Stimulated activated CD4-positive, alpha-beta T cell treated with anti-CD3 and anti-CD28 coated beads, TNF-alpha, amount 100 ng/mL, for 1 hour (primary cell): Measurements from ENCODE around the gene RNASE2.
A peak's percentile ranks its signal among the peaks of the same experiment; 100 is the strongest.
"Not testable (repeated sequence)": the region's sequence is repeated elsewhere in the genome, so short reads cannot be mapped to it uniquely, and the experiment has no call there.

ENCODE experiments used
- DNase-seq, 3 donors: peaks; one replicate each; pipeline ENCODE4 v3.0.0-alpha.2; 2020; ENCODE audit warnings: low read depth in 3 of 3, low spot score in 1 of 3

RNASE2 gene

DNA sequence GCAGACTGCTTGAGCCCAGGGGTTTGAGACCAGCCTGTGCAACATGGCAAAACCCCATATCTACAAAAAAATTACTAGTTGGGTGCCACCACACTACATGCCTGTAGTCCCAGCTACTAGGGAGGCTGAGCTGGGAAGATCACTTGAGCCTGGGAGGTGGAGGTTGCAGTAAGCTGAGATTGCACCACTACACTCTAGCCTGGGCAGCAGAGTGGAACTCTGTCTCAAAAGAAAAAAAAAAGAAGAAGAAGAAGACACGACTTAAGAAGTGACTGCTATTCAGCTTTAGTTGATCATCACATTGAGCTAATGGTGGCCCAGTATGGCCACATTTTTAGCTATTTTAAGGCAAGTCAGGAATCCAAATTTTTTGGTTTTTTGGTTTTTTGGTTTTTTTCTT is 25.6 kb downstream of the RNASE2 start:
- no peak for DNase-seq

DNA sequence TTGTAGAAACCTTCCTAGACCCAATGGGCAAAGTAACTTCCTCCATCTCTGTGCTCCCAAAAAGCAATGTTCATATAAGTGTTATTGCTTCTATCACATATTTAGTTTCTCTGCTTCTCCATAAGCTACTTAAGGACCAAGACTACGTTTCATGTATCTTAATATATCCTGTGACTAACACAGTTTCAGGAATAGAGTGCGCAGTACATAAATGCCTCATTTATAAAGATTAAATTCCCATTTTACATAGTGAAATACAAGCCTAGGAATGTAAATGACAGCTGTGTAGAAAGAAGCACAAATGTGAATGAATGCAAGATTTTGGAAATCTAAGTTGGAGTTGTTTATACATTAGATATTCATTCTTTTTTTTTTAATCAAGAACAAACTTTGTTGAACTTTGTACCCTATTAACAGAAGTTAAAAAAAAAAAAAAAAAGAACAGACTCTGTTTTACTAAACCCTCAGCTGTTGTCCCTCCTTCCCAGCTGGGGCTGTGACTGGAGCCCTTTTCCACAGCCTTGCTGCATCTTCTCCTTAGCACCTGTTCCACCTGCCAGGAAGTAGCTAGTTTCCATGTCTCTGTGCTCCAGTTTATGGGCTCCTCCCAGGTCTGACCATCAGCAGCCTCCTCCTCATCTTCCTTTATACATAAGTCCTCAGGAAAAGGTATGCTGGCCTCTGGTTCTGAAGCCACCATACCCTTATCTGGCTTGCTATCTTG is 27.5 kb downstream of the RNASE2 start:
- no peak for DNase-seq

DNA sequence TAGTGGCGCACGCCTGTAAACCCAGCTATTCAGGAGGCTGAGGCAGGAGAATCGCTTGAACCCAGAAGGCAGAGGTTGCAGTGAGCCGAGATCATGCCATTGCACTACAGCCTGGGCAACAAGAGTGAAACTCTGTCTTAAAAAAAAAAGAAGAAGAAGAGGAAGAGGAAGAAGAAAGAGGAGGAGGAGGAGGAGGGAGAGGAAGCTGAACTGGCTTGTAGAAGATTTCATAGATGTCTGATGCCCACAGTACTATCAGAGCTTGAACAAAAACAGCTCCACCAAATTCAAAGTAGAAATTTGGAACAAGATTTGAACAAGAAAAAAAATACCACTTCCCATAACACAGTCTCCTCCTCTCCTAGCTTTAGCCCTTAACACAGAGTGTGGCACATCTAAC is 30.4 kb downstream of the RNASE2 start:
- DNase-seq, result not testable (repeated sequence)

DNA sequence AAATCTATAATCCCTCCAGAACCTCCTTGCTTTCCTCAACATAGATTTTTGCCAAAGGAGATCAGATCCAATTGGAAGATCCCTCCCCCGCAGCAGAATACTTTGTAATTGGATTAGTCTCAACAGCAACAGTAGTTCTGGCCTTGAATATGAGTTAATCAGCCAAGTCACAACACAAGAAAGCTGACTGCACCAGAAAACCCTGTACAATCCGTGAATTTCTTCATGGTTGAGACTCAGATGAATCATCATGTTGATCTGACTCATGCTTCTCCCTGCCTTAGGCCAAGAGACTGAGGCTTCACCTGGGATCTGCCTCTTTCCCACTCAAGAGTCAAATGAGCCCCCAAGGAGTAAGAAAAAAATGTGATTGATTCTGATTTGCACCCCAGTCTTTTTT is 31.5 kb downstream of the RNASE2 start:
- no peak for DNase-seq

DNA sequence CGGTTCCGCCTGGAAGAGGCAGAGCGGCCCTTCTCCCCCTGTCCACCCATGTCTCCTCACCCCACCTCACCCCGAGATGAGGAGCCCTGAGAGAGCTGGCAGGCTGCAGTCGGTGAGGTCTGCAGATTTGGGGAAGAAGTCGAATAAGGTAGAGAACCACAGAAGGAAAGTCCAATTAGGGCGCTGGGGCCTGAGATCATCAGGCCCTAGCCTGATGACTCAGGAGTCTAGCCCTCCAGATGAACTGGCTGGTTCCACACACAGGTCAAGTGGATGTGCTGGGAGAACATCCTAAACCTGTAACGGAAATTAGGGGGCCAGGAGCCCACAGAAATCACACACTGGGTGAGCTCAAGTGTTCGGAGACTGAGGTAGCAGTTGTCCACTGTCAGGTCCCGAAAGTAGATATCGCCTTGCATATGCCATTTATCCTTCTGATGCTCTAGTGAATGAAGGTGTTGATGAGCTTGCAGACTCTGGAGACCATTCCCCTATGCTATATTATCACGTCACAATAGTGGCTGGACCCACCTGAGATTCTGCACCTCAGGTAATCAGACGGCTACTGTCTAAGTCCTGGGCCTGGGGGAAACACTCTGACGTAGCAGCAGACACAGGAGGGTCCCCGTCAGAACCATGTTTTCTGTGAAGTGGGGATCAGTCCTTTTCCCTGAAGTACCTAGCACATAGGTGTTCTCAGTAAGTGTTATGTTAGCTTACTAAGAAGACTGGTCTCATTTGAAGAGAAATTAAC is 33.6 kb downstream of the RNASE2 start:
- no peak for DNase-seq

DNA sequence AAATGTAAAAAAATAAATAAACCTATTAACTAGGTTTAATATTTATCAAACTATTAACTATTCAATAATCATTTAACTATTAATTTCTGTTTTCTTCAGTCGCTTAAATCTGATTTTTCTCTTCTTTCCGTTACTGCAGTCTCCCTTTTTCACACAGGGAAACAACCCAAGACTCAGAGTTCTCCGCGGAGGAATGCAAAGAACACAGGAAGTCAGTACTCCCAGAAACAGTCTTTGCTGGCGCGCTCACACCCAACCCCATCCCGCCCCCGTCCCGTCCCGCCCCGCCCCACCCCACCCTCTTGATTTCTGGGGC is 34.1 kb downstream of the RNASE2 start:
- DNase-seq, result no peak

DNA sequence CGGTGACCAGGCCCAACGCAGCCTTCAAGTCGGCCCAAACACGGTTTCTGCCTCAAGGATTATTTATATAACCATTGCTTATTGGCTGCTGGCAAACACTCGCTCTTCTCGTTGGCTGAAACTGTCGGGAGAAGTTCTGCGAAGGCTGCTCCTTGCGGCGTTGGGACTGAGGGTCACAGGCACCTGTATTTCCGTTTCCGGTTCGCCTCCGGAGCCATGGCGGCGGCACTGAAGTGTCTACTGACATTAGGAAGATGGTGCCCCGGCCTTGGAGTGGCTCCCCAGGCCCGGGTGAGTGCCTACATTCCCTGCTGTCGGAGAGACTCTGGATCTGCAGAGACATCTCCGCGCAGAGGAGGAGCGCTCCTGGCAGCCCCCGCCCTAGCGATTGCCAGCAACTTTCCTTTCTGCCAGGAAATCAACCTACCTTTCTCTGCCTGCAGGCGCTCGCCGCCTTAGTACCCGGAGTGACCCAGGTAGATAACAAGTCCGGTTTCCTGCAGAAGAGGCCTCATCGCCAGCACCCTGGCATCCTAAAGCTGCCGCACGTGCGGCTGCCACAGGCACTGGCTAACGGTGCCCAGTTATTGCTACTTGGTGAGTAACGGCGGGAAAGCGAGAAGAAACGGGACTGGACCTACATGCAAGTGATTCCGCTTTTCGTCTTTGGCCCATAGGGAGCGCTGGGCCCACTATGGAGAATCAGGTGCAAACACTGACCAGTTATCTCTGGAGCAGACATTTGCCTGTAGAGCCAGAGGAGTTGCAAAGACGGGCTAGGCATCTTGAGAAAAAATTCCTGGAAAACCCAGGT is 34.7 kb downstream of the RNASE2 start, which contains the start of gene METTL17:
METTL17 (plus strand) TSS at position 194 of the 814 bp plus-strand sequence; CDS start at position 217, 23 bp downstream.
- peak; percentile 44 to 65 (median 57) for DNase-seq

DNA sequence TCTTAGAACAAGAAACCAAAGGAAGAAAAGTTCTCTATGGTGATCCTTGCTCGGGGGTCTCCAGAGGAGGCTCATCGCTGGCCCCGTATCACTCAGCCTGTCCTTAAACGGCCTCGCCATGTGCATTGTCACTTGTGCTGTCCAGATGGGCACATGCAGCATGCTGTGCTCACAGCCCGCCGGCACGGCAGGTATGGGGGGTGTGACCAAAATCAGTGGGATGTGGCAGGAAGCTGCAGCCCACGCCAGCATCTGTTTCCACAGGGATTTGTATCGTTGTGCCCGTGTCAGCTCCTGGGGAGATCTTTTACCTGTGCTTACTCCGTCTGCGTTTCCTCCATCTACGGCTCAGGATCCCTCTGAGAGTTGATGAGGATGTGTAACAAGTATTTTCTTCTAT is 41.2 kb downstream of the RNASE2 start:
- no peak for DNase-seq

DNA sequence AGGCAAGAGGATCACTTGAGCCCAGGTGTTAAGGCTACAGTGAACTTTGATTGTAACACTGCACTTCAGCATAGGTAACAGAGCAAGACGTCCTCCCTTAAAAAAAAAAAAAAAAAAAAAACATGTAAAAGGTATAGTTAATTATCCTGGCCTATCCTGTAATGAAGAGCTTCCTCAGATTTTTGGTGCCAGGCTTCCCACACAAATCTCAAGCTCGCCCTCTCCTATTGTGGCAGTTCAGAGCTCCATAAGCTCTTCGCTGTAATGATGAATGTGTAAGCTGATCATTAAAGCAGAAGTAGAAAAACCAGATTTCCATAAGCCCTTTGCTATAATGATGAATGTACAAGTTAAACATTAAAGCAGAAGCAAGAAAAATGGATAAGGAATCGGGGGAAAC is 41.8 kb downstream of the RNASE2 start:
- no peak for DNase-seq

DNA sequence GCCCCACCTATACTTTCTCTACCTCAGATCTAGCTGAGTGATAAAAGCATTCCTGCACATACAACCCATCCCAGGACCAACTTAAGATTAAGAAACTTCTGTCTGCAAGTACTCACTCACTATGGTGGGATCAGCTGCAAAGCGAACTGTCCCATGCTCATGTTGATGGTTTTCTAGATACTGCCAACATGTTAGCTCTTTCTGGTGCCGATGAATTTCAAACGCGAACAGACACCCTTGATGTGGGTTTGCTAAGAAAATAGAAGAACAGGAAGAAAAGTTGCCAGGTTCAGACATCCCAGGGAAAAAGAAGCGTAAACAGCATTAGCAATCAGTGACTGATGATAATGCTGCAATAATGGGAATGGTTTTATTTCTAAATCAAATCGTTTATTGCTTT is 42.3 kb downstream of the RNASE2 start:
- DNase-seq, result no peak

DNA sequence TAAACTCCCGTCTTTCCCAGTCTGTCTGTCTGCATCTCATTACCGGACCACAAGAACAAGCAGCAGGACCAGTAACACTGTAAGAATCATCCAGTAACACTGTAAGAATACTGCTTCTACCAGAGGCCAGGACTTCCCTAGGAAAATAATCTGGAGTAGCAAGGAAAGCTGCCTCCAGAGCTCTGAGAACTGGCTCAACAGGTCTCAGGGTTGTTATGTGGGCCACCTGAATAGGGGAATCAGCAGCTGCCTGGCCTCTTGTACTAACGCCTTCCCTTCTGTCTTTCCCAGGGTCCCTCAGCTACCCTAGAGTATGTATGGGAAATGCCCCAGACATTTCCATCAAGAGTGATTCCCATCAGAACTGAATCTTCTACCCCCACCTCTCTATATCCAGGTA is 42.9 kb downstream of the RNASE2 start:
- DNase-seq, result no peak

DNA sequence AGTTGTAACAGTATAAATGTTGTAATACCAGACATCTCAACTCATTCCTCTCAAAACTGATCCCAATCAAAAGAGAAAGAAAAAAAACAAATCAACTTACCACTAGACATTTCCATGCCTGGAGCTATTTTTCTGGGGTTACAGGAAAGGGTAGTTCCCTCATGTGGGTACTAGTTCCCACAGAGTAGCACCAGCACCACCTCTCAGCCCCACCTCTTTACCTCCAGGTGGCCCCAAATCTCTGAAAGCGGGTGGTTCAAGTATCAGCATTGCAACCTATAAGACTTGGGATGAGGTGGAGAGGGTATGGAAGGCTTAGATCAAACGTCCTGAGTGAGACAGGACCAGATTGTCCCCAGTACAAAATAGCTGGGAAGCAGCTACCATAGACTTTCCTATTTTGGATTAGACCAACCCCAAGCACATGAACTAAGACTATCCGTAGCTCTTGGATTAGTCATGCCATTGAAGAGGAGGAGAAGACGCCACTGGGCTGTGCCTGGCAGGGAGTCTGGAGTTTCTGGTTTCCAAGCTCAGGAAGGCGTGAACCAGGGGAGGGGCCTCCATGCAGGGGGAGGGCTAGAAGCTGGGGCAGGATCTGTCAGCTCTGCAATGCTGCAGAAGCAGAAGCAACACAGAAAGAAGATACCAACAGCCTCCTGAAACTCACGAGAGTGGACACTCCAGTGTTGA is 43.5 kb downstream of the RNASE2 start, which contains the start of gene SLC39A2:
SLC39A2 (plus strand) TSS at position 620 of the 693 bp plus-strand sequence. CDS start 154 bp downstream, outside the sequence.
- DNase-seq, result no peak

DNA sequence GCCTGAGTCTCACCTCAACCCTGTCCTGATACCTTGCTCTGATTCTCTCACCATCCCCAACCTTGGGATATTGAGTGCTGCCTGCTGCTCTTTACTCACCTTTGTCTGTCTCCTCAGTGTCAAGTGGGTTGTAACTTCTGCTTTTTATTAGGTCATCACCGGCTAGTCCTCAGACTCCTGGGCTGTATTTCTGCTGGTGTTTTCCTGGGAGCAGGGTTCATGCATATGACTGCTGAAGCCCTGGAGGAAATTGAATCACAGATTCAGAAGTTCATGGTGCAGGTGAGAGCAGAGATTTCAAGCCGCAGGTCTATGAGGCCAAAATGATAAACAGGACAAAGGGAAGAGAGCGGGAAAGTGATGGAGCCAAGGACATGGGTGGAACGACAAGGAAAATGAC is 44.3 kb downstream of the RNASE2 start:
- no peak for DNase-seq

DNA sequence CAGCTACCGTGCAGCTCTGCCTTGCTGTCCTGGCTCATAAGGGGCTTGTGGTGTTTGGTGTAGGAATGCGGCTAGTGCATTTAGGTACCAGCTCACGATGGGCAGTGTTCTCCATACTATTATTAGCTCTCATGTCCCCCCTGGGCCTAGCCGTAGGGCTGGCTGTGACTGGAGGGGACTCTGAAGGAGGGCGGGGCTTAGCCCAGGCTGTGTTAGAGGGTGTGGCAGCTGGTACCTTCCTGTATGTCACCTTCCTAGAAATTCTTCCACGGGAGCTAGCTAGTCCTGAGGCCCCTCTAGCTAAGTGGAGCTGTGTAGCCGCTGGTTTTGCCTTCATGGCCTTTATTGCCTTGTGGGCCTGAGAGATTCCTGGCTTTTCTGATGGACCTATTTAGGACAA is 45.9 kb downstream of the RNASE2 start:
- DNase-seq, result no peak

DNA sequence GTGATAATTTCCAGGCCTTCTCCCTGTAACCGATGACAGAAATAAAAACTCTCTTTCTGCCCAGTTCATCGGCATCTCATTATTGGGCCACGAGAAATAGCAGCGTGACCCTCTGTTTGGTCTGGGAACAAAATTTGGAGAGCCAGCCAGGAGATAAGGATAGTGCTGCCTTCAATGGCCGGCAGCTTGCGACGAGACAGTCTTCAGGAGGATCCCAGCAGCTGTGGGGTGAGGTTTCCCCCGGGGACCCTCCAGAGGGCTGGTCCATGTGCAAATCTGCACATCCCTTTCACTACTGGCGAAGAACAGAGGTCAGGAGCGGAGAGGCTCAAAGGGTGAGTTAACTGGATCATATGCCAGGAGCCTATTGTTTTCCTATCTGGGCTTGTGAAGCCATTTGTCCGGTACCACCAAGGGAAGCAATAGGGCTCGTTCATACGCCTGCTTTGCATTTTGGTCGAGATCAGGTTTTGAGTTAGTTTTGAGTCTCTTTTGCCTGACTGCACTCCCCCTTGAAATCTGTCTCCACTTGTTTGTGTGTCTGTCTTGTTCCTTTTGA is 48.6 kb downstream of the RNASE2 start:
- DNase-seq, result no peak
